NB4 (cell line): Measurements from ENCODE around the gene TVP23C.

Experiments
- MAX ChIP-seq: IDR thresholded peaks from 2 replicates; pipeline ENCODE4 v1.6.1; 2011; ENCODE audit warnings: low read depth, low read length
- MYC ChIP-seq: IDR thresholded peaks from 2 replicates; pipeline ENCODE4 v1.6.1; 2011; ENCODE audit warnings: low read depth, low read length
- POLR2A ChIP-seq: IDR thresholded peaks from 2 replicates; pipeline ENCODE4 v1.6.1; 2011; ENCODE audit warnings: mild to moderate bottlenecking; ENCODE audit not compliant: insufficient read length; ENCODE audit errors: extremely low read depth
- TF ChIP-seq, protein P1 (sequence below): IDR thresholded peaks from one replicate; pipeline ENCODE4 v1.5.1; 2012; ENCODE audit warnings: low read depth, low read length

DNA sequence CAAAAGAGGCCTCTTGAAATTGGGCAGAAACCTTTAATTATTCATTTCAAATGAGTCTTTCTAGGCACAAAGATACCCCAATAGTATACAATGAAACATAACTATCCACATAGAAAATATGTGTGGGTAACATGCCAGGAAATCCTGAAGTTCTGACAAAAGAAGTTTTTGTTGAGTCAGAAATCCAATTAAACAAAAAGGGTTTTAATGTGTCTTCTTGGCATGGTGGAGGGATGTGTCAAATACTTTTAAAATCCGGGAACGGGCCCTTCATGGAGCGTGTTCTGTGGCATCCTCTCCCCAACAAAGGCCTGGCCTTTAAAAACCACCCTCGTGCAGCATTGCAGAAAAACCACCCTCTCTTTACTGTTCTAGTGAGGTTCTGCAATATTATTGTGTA lies 110.0 kb downstream of the TVP23C start:
- TF ChIP-seq, protein P1, sequence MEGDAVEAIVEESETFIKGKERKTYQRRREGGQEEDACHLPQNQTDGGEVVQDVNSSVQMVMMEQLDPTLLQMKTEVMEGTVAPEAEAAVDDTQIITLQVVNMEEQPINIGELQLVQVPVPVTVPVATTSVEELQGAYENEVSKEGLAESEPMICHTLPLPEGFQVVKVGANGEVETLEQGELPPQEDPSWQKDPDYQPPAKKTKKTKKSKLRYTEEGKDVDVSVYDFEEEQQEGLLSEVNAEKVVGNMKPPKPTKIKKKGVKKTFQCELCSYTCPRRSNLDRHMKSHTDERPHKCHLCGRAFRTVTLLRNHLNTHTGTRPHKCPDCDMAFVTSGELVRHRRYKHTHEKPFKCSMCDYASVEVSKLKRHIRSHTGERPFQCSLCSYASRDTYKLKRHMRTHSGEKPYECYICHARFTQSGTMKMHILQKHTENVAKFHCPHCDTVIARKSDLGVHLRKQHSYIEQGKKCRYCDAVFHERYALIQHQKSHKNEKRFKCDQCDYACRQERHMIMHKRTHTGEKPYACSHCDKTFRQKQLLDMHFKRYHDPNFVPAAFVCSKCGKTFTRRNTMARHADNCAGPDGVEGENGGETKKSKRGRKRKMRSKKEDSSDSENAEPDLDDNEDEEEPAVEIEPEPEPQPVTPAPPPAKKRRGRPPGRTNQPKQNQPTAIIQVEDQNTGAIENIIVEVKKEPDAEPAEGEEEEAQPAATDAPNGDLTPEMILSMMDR: no peak
- no peak for TF ChIP-seq MAX
- no peak for TF ChIP-seq POLR2A
- TF ChIP-seq MYC: no peak
